ENCODE measurements around the gene SOCS3.

DNA sequence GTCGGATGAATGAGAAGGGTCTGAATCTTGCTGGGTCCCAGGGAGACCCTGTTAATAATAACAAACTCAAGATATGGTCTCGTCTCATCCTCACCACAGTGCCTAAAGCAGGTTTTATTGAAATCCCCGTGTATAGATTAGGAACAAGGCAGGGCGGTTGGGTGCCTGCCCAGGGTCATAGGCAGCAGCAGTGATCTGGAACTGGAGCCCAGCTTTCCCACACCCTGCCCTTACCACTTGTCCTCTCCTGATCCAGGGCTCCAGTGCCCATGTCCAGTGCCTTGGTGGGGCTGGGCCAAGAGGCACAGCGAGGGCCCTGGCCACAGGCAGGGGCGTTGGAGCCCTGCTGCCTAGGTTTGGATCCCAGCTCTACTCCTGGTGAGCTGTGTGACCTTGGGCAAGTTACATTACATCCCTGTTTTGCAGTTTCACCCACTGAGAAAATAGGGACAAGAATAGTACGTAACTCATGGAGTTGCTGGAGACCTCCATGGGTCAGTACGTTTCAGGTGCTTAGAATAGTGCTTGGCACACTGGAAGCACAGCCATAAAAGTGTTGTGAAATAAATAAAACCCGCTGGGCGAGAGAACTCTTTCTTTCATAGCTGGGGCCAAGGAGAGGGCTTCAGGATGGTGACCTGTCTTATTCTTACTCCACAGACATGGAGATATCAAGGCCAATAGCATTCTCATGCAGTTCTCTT lies 13.9 kb downstream of the SOCS3 start:
- no peak for TF ChIP-seq POLR2AphosphoS5 (IDR thresholded peaks at IDR 0.05)
- TF ChIP-seq, protein P1, sequence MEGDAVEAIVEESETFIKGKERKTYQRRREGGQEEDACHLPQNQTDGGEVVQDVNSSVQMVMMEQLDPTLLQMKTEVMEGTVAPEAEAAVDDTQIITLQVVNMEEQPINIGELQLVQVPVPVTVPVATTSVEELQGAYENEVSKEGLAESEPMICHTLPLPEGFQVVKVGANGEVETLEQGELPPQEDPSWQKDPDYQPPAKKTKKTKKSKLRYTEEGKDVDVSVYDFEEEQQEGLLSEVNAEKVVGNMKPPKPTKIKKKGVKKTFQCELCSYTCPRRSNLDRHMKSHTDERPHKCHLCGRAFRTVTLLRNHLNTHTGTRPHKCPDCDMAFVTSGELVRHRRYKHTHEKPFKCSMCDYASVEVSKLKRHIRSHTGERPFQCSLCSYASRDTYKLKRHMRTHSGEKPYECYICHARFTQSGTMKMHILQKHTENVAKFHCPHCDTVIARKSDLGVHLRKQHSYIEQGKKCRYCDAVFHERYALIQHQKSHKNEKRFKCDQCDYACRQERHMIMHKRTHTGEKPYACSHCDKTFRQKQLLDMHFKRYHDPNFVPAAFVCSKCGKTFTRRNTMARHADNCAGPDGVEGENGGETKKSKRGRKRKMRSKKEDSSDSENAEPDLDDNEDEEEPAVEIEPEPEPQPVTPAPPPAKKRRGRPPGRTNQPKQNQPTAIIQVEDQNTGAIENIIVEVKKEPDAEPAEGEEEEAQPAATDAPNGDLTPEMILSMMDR (IDR thresholded peaks at IDR 0.05 in 8 of 11, conservative IDR thresholded peaks at IDR 0.05 in 3 of 11): no peak
